ENCODE data around the gene ADRA2C.

The ADRA2C gene

DNA sequence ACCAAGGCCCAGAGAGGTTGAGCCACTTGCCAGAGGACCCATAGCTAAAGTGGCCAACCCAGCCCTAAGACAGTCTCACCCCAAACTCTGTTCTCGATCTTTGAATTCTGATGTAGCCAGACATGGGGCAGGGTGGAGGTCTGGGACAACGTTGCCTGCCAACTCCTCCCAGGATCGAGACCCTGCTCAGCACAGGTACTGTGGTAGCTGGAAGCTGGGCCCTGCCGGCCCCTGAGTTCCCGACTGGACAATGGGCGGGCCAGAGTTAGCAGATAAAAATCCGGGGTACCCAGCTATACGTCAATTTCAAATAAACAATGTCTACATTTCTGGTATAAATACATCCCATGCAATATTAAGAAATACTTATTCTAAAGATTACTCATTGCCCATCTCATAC lies 35.3 kb downstream of the ADRA2C start:
- DNase-seq (ENCODE audit: low read depth in 1 of 2, low spot score in 1 of 2), result no peak
- no peak for TF ChIP-seq JUND (IDR thresholded peaks at IDR 0.05; ENCODE audit: low read depth)
- in situ Hi-C loops (cut with HindIII; ENCODE audit: low pct_unique_long_range_greater_than_20kb, low sequenced_read_pairs), result no loop called here

DNA sequence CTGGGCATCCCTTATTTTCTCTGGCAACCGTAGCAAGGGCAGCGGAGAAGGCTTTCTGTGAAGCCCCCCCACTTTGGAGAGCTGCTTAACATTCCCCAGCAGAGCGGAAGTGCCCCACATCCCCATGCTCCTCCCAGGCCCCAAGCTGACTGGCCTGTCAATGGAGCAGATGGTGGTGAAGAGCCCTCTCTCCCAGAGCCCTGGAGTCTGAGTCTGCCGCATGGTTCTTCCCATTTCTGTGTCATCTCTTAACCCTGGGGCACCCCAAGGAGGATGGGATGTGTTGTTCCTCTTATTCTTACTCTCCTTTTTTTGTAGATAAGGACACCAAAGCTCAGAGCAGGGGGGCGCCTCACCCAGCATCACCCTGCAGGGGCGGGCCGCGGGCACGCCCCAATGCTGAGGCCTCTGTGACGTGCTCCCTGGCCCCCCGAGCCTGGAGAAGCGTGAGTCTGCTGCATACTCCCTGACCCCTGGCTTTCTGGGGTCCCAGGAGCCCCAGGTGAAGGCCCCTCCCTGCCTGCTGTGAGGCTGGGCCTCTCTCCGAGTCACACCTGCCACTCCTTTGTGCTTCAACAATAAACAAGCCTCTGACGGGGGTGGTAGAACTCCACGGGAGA lies 35.9 kb downstream of the ADRA2C start:
- DNase-seq (ENCODE audit: low read depth in 1 of 2, low spot score in 1 of 2), result no peak
- TF ChIP-seq JUND (IDR thresholded peaks at IDR 0.05; ENCODE audit: low read depth), result no peak
- in situ Hi-C loops (cut with HindIII; ENCODE audit: low pct_unique_long_range_greater_than_20kb, low sequenced_read_pairs), result no loop called here

- TF ChIP-seq JUND (IDR thresholded peaks at IDR 0.05; ENCODE audit: low read depth), result no peak
- in situ Hi-C loops (cut with HindIII; ENCODE audit: low pct_unique_long_range_greater_than_20kb, low sequenced_read_pairs), result no loop called here
- no peak for DNase-seq (ENCODE audit: low read depth in 1 of 2, low spot score in 1 of 2)
Observed at GRCh38 chr4:3802571-3803474, 36.6 kb downstream of the ADRA2C start.

DNA sequence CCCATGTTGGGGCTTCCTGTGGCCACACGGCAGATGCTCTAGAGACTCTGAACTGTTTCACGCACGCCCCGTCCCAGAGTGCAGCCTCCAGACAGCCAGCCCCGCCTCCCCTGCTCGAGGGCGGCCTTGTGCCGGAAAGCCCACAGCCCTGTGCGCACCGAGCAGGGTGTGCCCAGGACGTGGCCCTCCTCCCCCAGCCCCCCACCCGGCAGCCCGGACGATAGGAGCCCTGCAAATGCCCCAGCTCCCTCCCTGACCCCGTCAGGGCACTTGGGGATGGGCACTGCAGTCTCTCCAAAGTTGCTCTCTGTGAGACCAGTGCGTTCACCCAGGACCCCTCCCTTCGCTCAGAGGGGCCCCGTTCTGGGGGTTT lies 37.3 kb downstream of the ADRA2C start:
- in situ Hi-C loops (cut with HindIII; ENCODE audit: low pct_unique_long_range_greater_than_20kb, low sequenced_read_pairs), result no loop called here
- TF ChIP-seq JUND (IDR thresholded peaks at IDR 0.05; ENCODE audit: low read depth), result no peak
- DNase-seq (ENCODE audit: low read depth in 1 of 2, low spot score in 1 of 2), result no peak

- in situ Hi-C loops (cut with HindIII; ENCODE audit: low pct_unique_long_range_greater_than_20kb, low sequenced_read_pairs), result no loop called here
- no peak for DNase-seq (ENCODE audit: low read depth in 1 of 2, low spot score in 1 of 2)
- no peak for TF ChIP-seq JUND (IDR thresholded peaks at IDR 0.05; ENCODE audit: low read depth)
Observed at GRCh38 chr4:3803946-3804345, 37.8 kb downstream of the ADRA2C start.

DNA sequence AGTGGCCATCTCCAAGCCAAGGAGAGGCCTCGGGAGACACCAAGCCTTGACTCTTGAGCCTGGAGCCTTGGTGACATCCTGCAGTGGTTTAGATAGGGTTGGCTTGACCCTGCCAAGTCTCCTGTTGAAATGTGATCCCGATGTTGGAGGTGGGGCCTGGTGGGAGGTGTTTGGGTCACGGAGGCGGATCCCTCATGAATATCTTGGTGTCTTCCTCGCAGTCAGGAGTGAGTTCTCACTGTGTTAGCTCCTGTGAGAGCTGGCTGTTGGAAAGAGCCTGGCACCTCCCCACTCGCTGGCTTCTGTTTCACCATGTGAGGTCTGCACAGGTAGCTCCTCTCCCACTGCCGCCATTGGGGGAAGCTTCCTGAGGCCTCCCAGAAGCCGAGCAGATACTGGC lies 38.8 kb downstream of the ADRA2C start:
- DNase-seq (ENCODE audit: low read depth in 1 of 2, low spot score in 1 of 2), result no peak
- in situ Hi-C loops (cut with HindIII; ENCODE audit: low pct_unique_long_range_greater_than_20kb, low sequenced_read_pairs), result no loop called here
- TF ChIP-seq JUND (IDR thresholded peaks at IDR 0.05; ENCODE audit: low read depth), result no peak

GRCh38 chr4:3805731-3806130 lies 39.5 kb downstream of the ADRA2C start:
- in situ Hi-C loops (cut with HindIII; ENCODE audit: low pct_unique_long_range_greater_than_20kb, low sequenced_read_pairs), result no loop called here
- no peak for DNase-seq (ENCODE audit: low read depth in 1 of 2, low spot score in 1 of 2)
- TF ChIP-seq JUND (IDR thresholded peaks at IDR 0.05; ENCODE audit: low read depth), result no peak

GRCh38 chr4:3807311-3807710 lies 41.1 kb downstream of the ADRA2C start:
- in situ Hi-C loops (cut with HindIII; ENCODE audit: low pct_unique_long_range_greater_than_20kb, low sequenced_read_pairs), result no loop called here
- DNase-seq (ENCODE audit: low read depth in 1 of 2, low spot score in 1 of 2), result no peak
- no peak for TF ChIP-seq JUND (IDR thresholded peaks at IDR 0.05; ENCODE audit: low read depth)

DNA sequence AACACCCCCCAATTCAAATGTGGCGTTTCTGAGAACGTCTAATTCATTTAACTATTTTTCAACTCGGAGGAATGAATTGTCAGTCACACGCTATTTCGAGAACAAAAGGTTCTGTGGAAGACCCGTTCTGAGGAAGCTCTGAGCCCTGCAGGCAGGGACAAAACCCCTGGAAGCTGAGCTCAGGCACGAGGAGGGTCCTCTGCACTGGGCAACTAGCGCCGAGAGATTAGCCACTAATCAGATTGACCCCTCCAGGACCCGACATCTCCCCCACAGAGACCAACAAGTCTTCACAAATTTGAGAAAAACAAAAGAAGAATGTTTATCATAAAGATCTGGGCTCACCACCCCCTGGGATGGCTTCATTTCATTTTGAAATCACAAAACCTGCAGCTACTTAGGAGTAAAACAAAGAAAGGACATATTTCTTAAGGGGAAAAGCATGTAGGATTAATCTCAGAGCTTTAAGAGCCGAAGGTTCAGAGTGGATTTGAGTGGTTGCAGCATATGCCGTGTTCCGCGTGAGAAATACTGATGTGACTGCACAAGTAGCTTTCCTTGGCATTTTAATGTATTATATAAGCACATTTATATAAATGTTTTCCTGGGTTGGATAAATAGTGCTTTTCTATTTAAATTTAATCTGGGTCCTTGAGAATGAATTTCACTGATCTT lies 41.8 kb downstream of the ADRA2C start:
- TF ChIP-seq JUND (IDR thresholded peaks at IDR 0.05; ENCODE audit: low read depth), result no peak
- in situ Hi-C loops (cut with HindIII; ENCODE audit: low pct_unique_long_range_greater_than_20kb, low sequenced_read_pairs), result no loop called here
- DNase-seq (ENCODE audit: low read depth in 1 of 2, low spot score in 1 of 2), result no peak

- in situ Hi-C loops (cut with HindIII; ENCODE audit: low pct_unique_long_range_greater_than_20kb, low sequenced_read_pairs), result no loop called here
- no peak for TF ChIP-seq JUND (IDR thresholded peaks at IDR 0.05; ENCODE audit: low read depth)
- DNase-seq (ENCODE audit: low read depth in 1 of 2, low spot score in 1 of 2), result no peak
Observed at GRCh38 chr4:3808597-3808996, 42.4 kb downstream of the ADRA2C start.

DNA sequence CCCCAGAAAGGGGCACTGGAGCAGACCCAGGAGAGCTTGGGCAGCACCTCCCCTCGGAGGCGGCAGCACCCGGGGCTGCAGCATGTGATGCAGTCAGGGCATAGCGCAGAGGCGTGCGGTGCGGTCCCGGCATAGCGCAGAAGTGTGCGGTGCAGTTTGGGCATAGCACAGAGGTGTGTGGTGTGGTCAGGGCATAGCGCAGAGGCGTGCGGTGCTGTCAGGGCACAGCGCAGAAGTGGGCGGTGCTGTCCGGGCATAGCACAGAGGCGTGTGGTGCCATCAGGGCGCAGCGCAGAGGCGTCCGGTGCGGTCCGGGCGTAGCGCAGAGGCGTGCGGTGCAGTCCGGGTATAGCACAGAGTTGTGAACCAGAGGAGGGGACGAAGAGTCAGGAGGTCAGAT lies 42.8 kb downstream of the ADRA2C start:
- in situ Hi-C loops (cut with HindIII; ENCODE audit: low pct_unique_long_range_greater_than_20kb, low sequenced_read_pairs), result no loop called here
- no peak for TF ChIP-seq JUND (IDR thresholded peaks at IDR 0.05; ENCODE audit: low read depth)
- DNase-seq (ENCODE audit: low read depth in 1 of 2, low spot score in 1 of 2), result no peak

DNA sequence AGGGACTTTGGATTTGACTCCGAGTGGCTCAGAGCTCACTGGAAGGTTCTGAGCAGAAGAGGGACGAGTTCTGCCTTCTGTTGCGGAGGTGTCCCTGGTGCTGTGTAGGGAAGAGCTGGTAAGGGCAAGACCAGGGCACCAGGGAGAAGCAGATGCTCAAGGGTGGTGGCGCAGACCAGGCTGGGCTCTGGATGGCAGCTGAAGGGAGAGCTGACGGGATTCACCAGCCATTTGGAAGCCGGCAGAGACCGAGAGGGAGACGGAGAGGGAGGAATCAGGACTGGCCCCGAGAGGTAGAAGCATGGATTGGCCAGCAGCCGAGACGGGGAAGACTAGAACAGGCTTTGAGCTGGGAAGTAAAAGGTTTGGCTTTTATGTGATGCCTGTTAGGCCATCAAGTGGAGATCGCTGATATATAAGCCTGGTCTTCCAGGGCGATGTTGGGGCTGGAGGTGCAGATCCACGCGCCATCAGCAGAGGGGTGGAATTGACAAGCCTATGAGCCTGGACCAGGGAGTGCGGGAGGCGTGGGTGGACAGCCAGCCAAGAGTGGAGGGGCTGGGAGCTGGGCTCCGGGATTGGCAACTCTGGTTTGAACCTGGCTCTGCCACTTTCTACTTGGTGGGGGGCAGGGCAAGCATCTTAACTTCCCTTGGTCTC lies 43.4 kb downstream of the ADRA2C start:
- no peak for TF ChIP-seq JUND (IDR thresholded peaks at IDR 0.05; ENCODE audit: low read depth)
- in situ Hi-C loops (cut with HindIII; ENCODE audit: low pct_unique_long_range_greater_than_20kb, low sequenced_read_pairs), result no loop called here
- no peak for DNase-seq (ENCODE audit: low read depth in 1 of 2, low spot score in 1 of 2)

Data from T47D (cell line).